Right cardiac atrium (tissue), 5 donors: Measurements from ENCODE around the gene LRMDA. TPM values are rescaled to one million over a fixed set of nuclear protein-coding genes. Genes with fewer than 3 reads are reported as not detected.

Experiments
- ATAC-seq, 2 donors: fragments of 200-7000 bp; cut with Tn5 transposase; one replicate each; pipeline versions ENCODE4 v1.8.0 to v1.9.1; 2020; ENCODE audit warnings: moderate library complexity in 2 of 2, mild to moderate bottlenecking in 1 of 2
- DNase-seq, 3 donors: peaks; one replicate each; pipeline ENCODE4 v3.0.0-alpha.2; 2020
- H3K27ac ChIP-seq: one replicate; pipeline ENCODE4 v1.5.1; 2013; ENCODE audit warnings: mild to moderate bottlenecking, low read length, control low read depth, moderate library complexity
- H3K27me3 ChIP-seq: one replicate; pipeline ENCODE4 v1.6.1; 2013; ENCODE audit not compliant: control insufficient read depth, insufficient read depth
- H3K4me1 ChIP-seq: one replicate; pipeline ENCODE4 v1.6.1; 2013; ENCODE audit warnings: low read length; ENCODE audit not compliant: control insufficient read depth, insufficient read depth
- H3K4me3 ChIP-seq: one replicate; pipeline ENCODE4 v1.5.1; 2013; ENCODE audit warnings: low read length, control low read depth
- H3K9me3 ChIP-seq: one replicate; pipeline ENCODE4 v1.6.1; 2013; ENCODE audit warnings: low read length; ENCODE audit not compliant: control insufficient read depth
- WGBS: extraction: QIAGEN DNeasy Blood & Tissue Kit; methylation state at CpG from one replicate; pipeline ENCODE4 v1.1.7; 2013; 5-methylcytosine and 5-hydroxymethylcytosine counted together
- intact Hi-C, 4 donors: fragments of 100-400 bp; cut with DNase I; formaldehyde crosslinking; loops; one replicate each; pipeline versions ENCODE4 v1.11.0 to v1.14.0; 2022 to 2023
- polyA plus RNA-seq: library from polyadenylated mRNA; stranded (reverse); fragments of 200-250 nt; gene quantifications from one replicate; pipeline ENCODE4 v1.2.3, GENCODE V29; 2013
- total RNA-seq, 4 donors: library from RNA; stranded (reverse); fragmentation: NEBNext Ultra II Directional; extraction: Animal tissue kit (Norgen Biotek cat#: 25700); gene quantifications; one replicate each; pipeline ENCODE4 v1.2.1, GENCODE V29; 2021
- donor health status: healthy with polysubstance abuse.
- donor health status: DM: no; HTN: yes; CAD: no.
- donor health status: DM: no; HTN: no; CAD: no.
- donor health status: DM: no; HTN: yes; CAD: no; lungs with severe emphysema.
- donor health status: DM: yes; HTN: yes; CAD: no.

The LRMDA gene
- total and polyA plus RNA-seq, 5 donors, result 42.7 to 97.9 (median 48.8) TPM

GRCh38 chr10:76454506-76455140 lies 1023.2 kb downstream of the LRMDA start:
- Histone ChIP-seq H3K9me3 (no peaks in the 10 kb centered on the region), H3K4me1 (peaks cover 11% of the 10 kb centered on the region), H3K4me3 (no peak overlapping the region), H3K27ac (no peak overlapping the region), H3K27me3 (no peaks in the 10 kb centered on the region)
- intact Hi-C loops, result no loop called here
- DNase-seq (peak in 1 of 3 donors; percentile 37), ATAC-seq (no peak)
- 80% methylated on average over 5 of the region's 5 CpGs for WGBS

GRCh38 chr10:76456197-76456596 lies 1024.8 kb downstream of the LRMDA start:
- peak; percentile 64 to 79 (median 67) for DNase-seq
- peak; percentile 85 to 87 for ATAC-seq
- intact Hi-C loops, result no loop called here
- Histone ChIP-seq H3K27ac (no peak overlapping the region), H3K9me3 (no peaks in the 10 kb centered on the region), H3K4me3 (no peak overlapping the region), H3K27me3 (no peaks in the 10 kb centered on the region), H3K4me1 (peaks cover 11% of the 10 kb centered on the region)
- WGBS, result 40% methylated on average over 1 of the region's 1 CpG

GRCh38 chr10:76459016-76459730 lies 1027.7 kb downstream of the LRMDA start:
- ATAC-seq (peak; percentile 73 to 84), DNase-seq (peak in 1 of 3 donors; percentile 41)
- intact Hi-C loops, result no loop called here
- Histone ChIP-seq H3K4me1 (peaks cover 11% of the 10 kb centered on the region), H3K27me3 (no peaks in the 10 kb centered on the region), H3K9me3 (no peaks in the 10 kb centered on the region), H3K27ac (peak overlapping the region; percentile 41), H3K4me3 (no peak overlapping the region)
- WGBS, result 64% methylated on average over 8 of the region's 8 CpGs

DNA sequence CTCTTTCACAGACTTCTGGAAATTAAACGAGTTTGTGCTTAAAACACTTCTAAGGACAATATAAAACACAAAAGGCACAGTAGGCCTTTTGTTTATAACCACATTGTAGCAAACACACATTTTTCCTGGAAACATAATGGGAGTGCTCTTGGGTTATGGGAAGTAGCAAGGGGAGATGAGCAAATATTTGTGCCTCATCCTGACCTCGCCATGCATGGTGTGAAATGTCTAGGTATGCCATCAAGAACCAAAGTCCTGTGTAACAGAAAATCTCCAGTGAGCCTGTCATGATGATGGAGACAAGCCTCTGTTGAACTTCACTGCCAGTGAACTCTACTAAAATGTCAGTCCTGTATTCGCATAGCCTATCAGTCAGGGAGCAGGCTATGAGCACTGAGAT lies 1029.6 kb downstream of the LRMDA start:
- H3K27me3 ChIP-seq, result no peaks in the 10 kb centered on the region
- H3K4me1 ChIP-seq, result peaks cover 6% of the 10 kb centered on the region
- H3K27ac ChIP-seq, result no peak overlapping the region
- 96% methylated on average over 3 of the region's 3 CpGs for WGBS
- H3K9me3 ChIP-seq, result no peaks in the 10 kb centered on the region
- ATAC-seq, result no peak
- H3K4me3 ChIP-seq, result no peak overlapping the region
- DNase-seq, result no peak
- intact Hi-C loops, result no loop called here

DNA sequence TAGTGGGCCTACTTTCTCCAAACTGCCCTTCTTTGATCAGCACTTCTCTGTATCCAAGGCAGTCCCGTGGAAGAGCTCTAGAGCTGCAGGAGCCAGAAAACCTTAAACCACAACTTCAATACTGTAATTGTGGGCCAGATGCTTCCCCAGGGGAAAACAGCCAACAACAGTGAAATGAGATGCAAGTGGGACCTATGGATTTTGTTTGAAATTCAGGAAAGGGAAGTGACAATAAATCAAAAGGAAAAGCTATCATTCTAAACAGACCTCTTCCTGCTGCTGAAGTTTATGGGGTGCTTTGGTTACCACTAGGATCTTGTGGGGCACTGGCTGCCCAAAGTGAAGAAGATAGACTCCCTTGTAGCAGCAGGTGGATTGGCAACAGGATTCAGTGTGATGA lies 1031.7 kb downstream of the LRMDA start:
- Histone ChIP-seq H3K27ac (no peak overlapping the region), H3K4me3 (no peak overlapping the region), H3K27me3 (no peaks in the 10 kb centered on the region), H3K9me3 (no peaks in the 10 kb centered on the region), H3K4me1 (peaks cover 5% of the 10 kb centered on the region)
- 71% methylated on average over 1 of the region's 1 CpG for WGBS
- DNase-seq (no peak), ATAC-seq (no peak)
- intact Hi-C loops, result no loop called here

DNA sequence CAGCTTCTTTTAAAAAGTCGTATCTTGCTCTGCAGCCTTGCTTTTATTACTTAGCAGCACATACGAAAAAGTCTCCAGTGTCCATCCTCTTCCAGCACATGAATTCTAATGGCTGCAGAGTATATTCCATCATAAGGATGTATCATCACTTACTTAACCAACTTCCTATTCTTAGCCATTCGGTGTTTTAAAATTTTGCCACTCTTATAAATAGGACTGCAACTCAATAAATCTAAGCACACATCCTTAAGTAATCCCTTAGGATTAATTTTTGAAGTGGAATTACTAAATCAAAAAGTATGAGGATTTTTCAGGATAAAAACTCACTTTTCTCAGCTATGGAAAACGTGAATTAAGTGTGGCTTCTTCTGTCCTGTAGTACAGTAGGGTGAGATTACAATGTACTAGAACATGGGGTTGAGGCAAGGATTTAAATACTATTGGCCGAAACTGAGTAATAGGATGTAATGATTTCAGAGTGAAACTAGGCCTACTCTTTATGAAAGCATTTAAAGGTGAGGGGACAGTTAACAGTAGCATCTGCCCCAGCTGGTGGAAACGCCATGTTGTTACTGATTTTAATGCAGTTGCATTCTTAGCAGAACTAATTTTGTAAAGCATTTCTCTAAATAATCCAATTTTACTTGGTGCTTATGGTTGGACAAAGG lies 1035.5 kb downstream of the LRMDA start:
- ATAC-seq, result no peak
- Histone ChIP-seq H3K4me1 (peaks cover 2% of the 10 kb centered on the region), H3K4me3 (no peak overlapping the region), H3K27ac (no peak overlapping the region), H3K9me3 (no peaks in the 10 kb centered on the region), H3K27me3 (no peaks in the 10 kb centered on the region)
- WGBS, result 87% methylated on average over 6 of the region's 6 CpGs
- intact Hi-C loops, result no loop called here
- no peak for DNase-seq

GRCh38 chr10:76469675-76470074 lies 1038.3 kb downstream of the LRMDA start:
- intact Hi-C loops, result no loop called here
- no peaks in the 10 kb centered on the region for H3K9me3 ChIP-seq
- no peak for DNase-seq
- ATAC-seq, result no peak
- H3K27ac ChIP-seq, result no peak overlapping the region
- H3K27me3 ChIP-seq, result no peaks in the 10 kb centered on the region
- no peak overlapping the region for H3K4me3 ChIP-seq
- peaks cover 2% of the 10 kb centered on the region for H3K4me1 ChIP-seq

- H3K4me1 ChIP-seq, result no peaks in the 10 kb centered on the region
- H3K27me3 ChIP-seq, result no peaks in the 10 kb centered on the region
- no peak for ATAC-seq
- intact Hi-C loops, result no loop called here
- no peak overlapping the region for H3K27ac ChIP-seq
- WGBS, result 84% methylated on average over 5 of the region's 5 CpGs
- DNase-seq, result no peak
- H3K4me3 ChIP-seq, result no peak overlapping the region
- no peaks in the 10 kb centered on the region for H3K9me3 ChIP-seq
These were observed 1047.8 kb downstream of the LRMDA start for GRCh38 chr10:76479103-76479790.

DNA sequence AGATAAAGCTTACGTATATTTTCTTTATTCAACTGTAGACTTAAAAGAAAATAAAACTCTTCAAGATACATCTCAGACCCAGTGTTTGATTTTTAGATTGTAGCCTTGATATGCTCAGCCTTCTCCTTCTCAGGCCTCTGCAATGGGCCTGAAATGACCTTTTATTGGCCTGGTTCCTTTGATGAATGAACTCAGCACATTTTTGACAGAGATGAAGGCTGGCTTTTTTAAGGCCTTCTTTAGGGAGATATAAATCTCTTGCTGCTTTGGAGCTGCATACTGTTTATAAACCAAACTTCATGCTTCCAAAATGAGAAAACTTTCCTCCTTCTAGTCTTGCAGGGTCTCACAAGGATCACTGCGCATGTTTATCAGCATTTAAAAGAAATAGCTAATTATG lies 1049.8 kb downstream of the LRMDA start:
- 95% methylated on average over 2 of the region's 2 CpGs for WGBS
- Histone ChIP-seq H3K9me3 (no peaks in the 10 kb centered on the region), H3K27ac (no peak overlapping the region), H3K4me3 (no peak overlapping the region), H3K27me3 (no peaks in the 10 kb centered on the region), H3K4me1 (no peaks in the 10 kb centered on the region)
- intact Hi-C loops, result no loop called here
- no peak for ATAC-seq
- no peak for DNase-seq

- ATAC-seq, result no peak
- WGBS, result 97% methylated on average over 1 of the region's 1 CpG
- no peak for DNase-seq
- Histone ChIP-seq H3K27me3 (no peaks in the 10 kb centered on the region), H3K27ac (no peak overlapping the region), H3K4me3 (no peak overlapping the region), H3K4me1 (no peaks in the 10 kb centered on the region), H3K9me3 (no peaks in the 10 kb centered on the region)
- intact Hi-C loops, result no loop called here
These were observed 1056.2 kb downstream of the LRMDA start for GRCh38 chr10:76487582-76487981.

DNA sequence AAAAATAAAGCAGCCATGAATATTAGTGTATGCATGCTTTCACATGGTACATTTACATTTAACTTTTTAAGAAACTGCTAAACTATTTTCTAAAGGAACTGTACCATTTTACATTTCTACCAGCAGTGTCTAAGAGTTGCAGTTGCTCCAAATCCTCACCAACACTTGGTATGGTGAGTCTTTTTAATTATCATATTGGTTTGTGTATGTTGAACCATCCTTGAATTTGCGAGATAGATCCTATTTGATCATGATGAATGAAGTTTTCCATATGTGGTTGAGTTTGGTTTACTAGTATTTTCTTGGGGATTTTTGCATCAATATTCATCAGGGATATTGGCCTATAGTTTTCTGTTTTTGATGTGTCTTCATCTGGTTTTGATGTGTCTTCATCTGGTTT lies 1057.2 kb downstream of the LRMDA start:
- Histone ChIP-seq H3K4me1 (no peaks in the 10 kb centered on the region), H3K27ac (no peak overlapping the region), H3K27me3 (no peaks in the 10 kb centered on the region), H3K9me3 (no peaks in the 10 kb centered on the region), H3K4me3 (no peak overlapping the region)
- intact Hi-C loops, result no loop called here
- WGBS, result 95% methylated on average over 1 of the region's 1 CpG
- no peak for ATAC-seq
- DNase-seq, result no peak
